HG03457 (cell line): Measurements from ENCODE around the gene KCNC4.

Source experiments
- ATAC-seq: cut with Tn5 transposase; IDR thresholded peaks from one replicate; pipeline ENCODE4 v1.9.1; 2021; ENCODE audit warnings: moderate number of reproducible peaks; ENCODE audit not compliant: unreplicated experiment

The KCNC4 gene

DNA sequence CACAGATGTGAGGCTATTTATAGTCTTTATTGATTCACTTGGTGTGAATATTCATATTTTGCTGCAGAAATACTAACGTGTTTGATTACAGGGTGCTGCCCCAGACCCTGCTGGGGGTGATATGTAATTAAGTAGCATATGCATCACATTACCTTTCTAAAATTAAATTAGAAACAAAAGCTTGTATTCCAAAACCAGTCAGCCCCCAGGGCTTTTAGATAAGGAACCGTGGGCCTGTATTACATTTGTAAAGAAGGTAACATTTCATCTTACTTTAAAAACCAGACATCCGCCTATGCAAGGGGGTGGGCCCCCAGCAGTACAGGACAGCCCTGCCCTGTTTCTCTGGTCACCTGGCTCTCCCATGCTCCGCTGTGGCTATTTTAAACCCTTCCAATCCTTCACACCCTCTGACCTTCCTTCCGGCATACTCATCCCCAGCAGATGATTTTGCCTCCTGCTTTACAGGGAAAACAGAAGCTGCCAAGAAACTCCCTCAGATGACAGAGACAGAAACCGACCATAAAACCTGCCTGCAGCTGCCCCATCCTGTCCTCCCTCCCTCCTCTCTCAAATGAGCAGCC, 22.0 kb upstream of the KCNC4 start:
- no peak for ATAC-seq

DNA sequence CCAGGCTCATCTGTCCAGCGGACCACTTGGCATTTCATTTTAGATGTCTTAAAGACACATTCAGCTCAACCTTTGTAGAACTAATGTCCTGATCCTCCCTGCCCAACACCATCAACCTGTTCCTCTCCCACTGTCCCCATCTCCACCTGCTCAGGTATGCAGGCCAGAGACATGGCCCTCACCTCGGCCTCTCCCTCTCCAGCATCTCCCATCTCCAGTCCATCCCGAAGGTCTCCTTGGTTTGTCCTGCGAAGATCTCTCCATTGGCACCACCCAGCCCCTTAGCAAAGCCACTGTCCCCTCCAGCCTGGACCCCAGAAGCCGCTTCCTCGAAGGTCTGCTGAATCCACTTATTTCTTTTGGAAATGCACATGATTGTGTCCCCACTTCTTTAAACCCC, 20.9 kb upstream of the KCNC4 start:
- no peak for ATAC-seq

DNA sequence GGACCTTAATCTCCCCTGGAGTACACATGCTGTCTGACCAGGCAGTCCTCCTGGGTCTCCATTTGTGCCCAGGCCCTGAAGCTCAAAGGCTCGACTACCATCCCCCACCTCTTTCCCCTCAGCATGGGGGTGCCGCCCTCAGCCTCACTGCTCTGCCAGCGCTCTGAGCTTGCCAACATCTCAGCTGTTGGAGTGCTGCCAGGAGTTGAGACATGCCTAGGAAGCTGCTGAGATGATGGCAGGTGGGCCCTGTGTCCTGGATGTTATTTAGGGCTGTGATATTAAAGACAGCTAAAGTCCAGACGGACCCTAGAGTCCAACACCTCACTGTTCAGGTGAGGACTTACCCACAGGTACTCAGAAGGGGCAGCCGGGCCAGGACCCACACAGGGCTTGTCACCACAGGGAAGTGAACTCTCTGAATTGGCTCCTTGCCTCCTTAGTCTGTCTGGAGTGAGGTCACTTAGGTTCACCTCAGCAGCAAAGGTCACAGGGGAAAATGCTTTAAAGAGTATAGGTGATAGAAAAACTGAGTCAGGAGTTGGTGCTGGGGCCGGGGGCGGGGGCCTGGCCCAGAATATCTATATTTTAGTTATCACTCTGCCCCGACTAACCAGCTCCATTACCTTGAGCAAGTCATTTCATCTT, 19.7 kb upstream of the KCNC4 start:
- ATAC-seq, result no peak

DNA sequence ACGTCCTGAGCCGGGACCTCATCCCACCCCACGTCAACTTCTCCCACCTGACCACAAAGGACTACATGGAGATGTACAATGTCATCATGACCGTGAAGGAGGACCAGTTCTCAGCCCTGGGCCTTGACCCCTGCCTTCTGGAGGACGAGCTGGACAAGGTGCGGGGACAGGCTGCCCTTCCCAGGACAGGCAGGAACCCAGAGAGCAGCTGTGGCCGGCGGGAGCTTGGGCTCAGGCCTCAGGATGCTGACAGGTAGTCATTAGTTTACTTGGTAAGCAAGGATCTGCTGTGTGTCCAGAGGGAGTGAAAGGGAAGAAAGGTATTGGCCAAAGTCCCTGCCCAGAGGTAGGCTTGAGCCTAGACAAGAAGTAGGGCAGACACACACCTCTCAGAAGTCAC, 17.6 kb upstream of the KCNC4 start:
- ATAC-seq, result no peak

DNA sequence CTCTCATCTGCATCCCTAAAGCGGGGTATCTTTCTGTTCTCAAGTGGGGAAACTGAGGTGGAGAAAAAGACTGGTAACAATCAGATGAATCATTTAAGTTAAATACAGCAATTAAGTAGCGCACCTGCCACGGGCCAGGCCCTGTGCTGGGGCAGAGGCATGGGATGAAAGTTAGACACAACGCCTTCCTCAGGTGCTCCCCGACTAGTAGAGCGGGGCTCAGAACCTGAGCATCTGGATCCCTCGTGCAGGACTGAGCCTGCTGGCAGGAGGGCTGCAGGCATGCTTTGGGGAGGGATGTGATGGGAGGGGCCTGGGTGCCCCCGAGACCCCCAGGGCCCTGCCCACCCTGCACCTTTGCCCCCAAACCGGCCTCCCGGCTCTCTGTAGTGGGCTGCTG, 14.9 kb upstream of the KCNC4 start:
- ATAC-seq, result no peak

DNA sequence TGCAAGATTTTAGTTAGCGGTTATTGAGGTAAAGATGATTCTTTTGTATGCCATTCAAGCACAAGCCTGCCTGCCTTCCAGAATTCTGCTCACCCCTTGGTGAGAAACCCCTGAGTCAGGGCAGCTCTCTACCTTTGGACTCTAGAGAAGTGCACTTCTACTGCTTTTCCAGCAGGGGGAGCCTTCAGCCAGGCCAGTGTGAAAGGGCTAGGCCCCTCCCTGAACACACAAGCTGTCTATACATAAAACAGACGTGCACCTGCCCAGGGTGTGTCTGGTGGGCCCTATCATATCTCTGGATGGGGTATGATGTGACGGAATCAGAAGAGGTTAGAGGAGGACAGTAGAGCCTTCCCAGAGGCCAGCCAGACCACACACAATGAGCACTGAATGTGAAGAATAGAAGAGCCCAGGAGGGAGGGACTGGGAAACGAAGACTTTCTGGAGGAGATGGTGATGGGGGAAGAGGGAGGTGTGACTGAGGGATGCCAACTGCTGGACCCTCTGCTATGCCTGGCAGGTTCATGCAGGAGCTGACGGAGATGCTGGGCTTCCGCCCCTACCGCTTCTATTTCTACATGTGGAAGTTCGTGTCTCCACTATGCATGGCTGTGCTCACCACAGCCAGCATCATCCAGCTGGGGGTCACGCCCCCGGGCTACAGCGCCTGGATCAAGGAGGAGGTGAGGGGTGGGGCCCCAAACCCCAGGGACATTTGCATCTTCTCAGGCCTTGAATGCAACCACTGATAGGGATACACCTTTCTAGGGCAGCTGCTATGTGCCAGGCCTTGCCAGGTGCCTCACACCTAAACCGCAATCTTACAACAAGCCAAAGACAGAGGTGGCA, 13.0 kb upstream of the KCNC4 start:
- ATAC-seq, result no peak

DNA sequence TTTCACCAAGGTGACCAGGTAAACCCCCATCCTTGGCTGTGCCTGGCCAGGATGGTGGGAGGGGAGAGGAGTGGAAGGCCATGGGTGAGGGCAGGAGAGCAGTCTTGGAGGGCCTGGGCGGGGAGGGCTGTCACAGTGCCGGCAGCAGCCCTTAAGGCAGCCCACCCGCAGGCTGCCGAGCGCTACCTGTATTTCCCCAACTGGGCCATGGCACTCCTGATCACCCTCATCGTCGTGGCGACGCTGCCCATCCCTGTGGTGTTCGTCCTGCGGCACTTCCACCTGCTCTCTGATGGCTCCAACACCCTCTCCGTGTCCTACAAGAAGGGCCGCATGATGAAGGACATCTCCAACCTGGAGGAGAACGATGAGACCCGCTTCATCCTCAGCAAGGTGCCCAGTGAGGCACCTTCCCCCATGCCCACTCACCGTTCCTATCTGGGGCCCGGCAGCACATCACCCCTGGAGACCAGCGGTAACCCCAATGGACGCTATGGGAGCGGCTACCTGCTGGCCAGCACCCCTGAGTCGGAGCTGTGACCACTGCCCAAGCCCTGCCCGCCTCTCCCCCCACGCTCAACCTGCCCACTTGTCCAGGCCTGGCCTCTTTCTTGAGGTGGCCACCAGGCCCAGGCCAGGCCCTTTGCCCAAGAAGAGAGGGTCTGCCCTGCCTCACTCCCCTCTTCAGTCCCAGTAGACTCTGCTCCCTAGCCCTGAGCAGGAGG, 12.0 kb upstream of the KCNC4 start:
- ATAC-seq, result no peak

DNA sequence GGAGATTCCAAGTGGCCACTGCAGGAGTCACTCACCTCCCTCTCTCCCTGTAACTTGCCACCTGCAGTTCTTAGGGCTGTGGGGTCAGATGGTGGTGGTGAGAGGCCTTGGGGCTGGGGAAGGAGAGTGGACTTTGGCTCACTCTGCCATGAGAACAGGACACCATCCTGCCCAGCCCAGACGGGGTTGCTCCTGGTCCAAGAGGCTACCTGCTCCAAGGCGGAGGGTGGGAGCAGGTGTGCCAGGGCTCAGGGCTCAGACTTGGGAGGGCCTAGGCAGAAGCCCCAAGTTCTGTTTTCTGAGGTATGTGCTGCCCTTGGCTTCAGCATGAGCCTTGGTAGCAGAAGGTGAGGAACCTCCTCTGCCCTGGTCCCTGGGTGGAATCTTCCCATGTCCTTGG, 11.4 kb upstream of the KCNC4 start:
- ATAC-seq, result no peak

DNA sequence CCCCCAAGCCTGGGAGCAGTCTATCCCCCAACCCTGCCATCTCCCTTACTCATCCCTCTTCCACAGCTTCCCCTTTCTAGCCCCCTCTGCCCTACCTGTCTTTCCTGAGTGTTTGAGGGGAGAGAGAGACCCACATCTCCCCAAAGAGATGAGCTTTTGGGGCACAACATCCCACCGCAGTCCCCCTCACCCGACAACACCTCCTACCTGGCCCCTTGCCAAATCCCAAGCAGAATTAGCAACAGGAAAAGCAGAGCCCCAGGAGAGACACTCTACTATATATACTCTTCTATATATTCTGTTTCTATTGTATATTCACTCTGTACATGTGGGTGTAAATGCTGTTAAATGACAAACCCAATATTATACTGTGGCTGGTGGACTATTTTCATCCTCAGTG, 9.9 kb upstream of the KCNC4 start:
- ATAC-seq, result no peak

DNA sequence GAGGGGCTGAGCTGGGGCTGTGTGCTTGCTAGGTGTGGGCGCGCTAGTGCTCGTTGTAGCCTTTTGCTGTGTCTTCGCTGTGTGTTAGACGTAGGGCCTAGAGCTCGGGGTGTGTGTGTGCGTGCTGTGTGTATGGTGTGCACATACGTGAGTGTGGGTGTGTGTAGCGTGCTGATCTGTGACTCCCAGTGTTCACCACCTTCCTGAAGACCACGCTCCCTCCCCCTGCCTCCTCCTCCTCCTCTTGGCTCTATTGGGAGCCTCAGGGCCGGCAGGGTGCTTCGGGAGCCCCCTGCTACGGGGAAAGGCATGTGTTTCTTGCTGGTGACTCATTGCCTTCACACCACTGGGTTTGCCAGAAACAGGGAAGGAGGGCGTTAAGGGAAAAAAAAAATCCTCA, 9.4 kb upstream of the KCNC4 start:
- ATAC-seq, result no peak

DNA sequence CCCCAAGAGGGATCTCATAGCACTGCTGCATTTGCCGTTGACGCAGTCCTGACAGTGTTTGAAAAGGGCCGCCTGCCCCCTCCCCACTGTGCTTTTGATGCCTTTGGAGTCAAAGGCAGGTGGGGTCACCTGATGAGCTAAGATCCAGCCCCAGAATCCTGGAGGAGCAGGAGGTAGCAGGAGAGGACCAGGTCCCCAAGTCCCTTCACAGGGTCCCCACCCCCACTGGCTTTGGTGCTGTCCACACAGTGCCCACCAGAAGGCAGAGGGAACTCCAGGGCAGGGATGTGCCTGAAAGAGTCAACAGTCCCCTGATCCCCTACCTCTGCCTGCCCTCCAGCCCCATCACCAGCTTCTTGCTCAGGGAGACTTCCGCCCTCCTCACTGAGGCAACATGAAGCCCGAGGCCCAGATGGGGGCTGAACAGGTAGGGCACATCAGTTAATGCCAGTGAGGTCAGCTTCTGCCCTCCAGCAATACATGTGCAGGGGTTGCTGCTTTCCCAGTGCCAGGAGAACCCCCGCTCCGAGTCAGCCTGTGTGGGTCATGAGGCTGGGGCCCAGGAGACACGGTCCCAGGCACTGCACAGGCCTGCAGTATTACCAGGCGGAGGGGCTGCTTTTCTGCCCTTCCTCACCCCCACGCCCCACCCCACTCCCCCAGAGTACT, 8.8 kb upstream of the KCNC4 start:
- ATAC-seq, result no peak

DNA sequence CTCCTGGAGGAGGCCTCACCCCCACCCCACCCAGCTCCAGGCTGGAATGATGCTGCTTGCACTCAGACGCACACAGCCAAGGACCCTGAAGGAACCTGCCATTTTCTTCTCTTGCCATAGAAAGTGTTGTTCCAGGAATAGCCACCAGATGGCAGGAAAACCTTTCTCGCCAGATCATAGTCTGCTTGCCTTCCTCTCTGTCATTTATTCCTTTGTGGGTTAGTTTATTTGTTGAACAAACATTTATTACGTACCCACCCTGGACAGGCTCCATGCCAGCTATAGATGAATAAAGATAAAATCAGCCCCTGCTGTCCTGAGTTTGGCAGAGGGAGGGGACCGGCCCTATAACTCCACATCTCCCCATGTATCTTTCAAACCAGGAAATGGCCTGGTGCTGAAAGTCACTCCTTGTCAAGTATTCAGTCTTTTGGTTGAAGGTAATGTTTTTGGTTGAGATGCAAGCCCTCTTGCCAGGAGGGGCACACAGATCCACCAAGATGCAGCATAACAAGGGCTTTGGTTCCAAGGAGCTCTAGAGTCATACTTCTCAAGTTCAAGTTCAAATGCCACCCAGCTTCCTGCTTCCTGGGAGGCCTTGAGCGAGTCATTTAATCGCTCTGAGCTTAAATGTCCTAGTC, 7.0 kb upstream of the KCNC4 start:
- ATAC-seq, result no peak

DNA sequence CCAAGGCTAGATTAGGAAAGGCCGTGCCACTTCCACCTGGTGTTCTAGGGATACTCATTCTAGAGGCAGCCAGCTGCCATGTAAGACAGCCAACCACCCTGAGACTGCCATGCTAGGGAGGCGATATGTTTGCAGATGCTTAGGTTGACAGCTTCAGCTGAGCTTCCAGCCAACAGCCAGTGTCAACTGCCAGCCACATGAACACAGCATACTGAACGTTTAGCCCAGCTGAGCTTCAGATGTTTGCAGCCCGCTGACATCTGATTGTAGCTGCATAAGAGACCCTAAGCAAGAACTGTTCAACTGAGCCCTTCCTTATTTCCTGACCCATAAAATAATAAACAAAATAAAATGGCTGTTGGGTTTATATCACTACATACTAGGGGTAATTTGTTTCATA, 5.0 kb upstream of the KCNC4 start:
- ATAC-seq, result no peak

DNA sequence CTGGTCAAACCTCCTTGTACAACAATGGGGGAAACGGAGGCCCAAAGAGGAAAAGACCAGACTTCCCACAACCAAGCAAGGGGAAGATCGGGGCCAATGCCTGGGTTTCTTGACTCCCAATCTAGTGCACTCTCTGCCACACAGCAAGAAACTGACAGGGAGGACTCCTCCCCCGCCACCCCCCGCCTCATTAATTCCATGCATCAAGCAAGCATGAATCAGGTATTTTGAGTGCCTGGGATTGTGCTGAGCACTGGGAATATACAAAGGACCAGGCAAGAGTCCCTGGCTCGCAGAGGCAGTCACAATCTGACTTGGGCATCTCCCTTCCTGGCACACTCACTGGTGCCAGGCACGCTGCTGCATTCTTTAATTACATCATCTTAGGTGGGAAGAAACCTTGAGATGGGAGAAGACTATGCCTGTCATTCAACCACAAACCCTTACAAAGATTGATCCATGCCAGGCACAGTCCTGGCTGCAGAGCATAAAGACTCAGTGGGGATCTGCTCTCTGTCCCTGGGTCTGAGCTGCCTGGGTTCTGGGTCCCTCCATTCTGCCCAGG, 4.4 kb upstream of the KCNC4 start:
- no peak for ATAC-seq

DNA sequence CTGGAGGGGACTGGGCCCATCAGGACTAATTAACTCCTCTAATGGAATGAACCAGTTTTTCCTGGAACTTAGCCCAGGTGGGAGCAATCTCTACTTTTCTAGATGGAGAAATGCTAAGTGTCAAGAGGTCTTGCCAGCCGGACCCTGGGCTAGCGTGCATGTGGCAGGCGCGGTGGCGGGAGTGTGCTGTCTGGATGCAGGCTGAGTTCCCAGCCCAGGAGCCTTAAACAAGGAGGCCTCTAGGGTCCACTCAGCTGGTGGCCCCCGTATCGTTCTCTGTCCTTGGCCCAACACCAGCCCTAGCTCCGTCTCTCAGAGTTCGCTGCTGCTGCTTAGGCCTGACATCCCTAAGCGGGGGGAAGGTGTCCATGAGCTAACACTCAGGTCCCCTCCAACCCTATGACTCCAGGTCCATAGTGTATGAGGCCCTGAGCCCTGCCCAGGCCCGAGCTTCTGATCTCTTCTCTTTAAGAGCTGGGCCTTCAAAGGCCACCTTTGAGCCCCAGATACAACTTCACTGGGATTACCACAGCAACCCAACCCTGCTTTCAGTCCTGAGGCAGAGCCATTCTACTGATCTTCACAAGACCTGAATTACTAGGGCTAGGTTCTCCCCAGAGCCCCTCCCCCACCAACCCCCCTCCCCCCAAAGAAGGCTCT, 3.7 kb upstream of the KCNC4 start:
- no peak for ATAC-seq

DNA sequence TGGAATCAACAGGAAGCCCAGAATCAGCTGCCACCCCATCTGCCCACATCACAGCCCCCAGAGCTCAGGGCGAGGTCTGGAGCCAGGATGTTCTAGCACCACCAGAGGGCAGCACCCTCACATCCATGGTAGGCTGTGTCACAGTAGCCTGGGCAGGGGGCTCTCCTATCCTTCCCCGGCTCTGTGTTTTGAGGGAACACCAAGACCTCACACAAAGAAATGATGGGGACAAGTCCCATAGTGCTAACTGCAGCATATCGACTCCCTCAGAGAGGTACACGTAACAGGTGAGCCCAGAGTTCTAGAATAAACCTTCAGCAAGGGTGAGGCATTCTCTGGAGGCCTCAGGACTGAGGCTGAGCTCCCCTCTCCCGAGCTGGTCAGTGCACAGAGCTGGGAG, 2.3 kb upstream of the KCNC4 start:
- ATAC-seq, result no peak

DNA sequence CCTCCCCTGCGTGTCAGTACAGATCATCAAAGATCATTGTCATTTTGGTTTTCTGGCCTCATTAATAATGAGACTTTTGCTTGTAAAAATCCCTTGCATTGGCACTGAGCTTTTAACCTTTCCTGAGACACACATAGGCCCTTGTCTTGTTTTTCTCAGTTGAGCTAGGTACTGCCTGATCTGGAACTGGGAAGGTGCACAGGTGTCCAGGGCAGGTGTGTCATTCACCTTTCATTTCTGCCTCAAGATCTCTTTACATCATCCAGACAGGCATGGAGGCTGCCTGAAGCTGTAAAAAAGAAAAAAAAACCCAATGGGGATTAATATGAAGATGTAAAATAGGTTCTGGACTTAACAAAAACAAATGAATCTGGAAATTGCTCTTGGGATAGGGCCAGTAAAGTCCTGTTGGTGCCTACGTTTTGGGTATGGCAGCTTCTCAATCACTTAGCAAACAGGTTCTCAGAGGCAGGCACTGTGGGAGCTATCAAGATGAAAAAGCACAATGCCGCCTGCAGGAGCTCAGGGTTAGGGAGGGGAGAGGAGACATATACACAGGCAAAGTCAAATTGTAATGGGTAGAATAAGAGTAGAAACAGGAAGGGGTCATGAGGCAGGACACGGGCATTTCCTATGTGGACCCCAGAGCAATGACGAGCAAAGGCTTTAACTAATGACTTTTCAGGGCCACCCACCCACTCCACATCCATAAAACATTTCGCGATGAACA, 1.0 kb upstream of the KCNC4 start:
- no peak for ATAC-seq

DNA sequence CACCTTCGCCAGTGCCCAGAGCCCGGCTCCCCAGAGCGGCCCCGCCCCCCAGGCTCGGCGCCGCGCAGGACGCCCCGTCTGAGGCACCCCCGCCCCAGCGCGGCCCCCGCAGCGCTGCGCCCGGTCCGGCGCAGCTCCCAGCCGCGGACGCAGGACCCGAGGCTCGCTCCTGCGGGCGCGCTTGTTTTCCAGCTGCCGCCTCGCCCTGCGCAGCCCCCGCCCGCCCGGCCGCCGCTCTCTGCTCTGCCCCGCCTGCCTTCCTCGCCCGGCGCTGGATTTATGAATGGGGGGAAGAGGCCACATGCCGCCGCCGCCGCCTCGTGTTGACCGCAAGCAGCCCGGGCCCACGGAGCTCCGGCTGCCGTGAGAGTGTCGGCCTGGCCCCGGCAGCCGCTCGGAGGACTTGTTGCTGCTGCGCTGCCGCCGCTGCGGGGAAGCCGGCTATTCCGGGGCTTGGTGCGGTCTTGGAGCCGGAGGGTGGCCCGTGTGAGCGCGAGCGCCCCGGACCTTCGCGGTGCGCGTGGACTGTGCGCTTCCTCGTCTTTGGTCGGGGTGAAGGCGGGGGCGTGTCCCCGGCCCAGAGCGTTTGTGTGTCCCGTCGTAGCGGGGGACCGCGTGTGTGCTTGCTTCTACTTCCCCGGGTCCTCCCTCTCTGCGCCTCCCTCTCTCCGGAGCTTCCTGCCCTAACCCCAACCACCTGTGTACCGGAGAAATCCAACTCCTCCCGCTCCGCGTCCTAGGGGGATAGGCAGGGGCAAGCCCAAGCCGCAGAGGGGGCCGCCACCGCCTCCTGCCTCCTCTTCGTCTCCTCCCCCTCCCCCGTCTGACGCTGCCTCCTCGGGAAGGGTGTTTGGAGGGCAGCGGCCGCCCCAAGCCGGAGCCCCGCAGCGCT, 736 bp downstream of the KCNC4 start:
- ATAC-seq, result peak; percentile 18
